ENCODE data around the gene RAB15.

GRCh38 chr14:64934338-64934929 is 37.7 kb downstream of the RAB15 start:
- no peak for TF ChIP-seq POLR2AphosphoS5 (IDR thresholded peaks at IDR 0.05)
- TF ChIP-seq POLR2A (IDR thresholded peaks at IDR 0.05): no peak
- TF ChIP-seq, protein P1, sequence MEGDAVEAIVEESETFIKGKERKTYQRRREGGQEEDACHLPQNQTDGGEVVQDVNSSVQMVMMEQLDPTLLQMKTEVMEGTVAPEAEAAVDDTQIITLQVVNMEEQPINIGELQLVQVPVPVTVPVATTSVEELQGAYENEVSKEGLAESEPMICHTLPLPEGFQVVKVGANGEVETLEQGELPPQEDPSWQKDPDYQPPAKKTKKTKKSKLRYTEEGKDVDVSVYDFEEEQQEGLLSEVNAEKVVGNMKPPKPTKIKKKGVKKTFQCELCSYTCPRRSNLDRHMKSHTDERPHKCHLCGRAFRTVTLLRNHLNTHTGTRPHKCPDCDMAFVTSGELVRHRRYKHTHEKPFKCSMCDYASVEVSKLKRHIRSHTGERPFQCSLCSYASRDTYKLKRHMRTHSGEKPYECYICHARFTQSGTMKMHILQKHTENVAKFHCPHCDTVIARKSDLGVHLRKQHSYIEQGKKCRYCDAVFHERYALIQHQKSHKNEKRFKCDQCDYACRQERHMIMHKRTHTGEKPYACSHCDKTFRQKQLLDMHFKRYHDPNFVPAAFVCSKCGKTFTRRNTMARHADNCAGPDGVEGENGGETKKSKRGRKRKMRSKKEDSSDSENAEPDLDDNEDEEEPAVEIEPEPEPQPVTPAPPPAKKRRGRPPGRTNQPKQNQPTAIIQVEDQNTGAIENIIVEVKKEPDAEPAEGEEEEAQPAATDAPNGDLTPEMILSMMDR (IDR thresholded peaks at IDR 0.05): no peak

Data from gastroesophageal sphincter (tissue), 3 donors.